Measurements from ENCODE around the gene SPATS2. TPM values are rescaled to one million over a fixed set of nuclear protein-coding genes. Genes with fewer than 3 reads are reported as not detected.

Gene SPATS2
- total RNA-seq, 2 donors from 2014 or later, result 11.5 to 31.4 TPM

- Histone ChIP-seq H3K9me3 (no peaks in the 10 kb centered on the region), H3K36me3 (no peaks in the 10 kb centered on the region), H3K4me1 (ENCODE audit: control insufficient read depth in 1 of 2, low read depth in 2 of 2) (peaks cover 0 to 8% of the 10 kb centered on the region in 2 donors), H3K27ac (no peak overlapping the region), H3K4me3 (no peak overlapping the region), H3K27me3 (replicated peaks; ENCODE audit: insufficient read depth) (peaks cover 6% of the 10 kb centered on the region)
- no peak for ATAC-seq (ENCODE audit: insufficient number of reproducible peaks, low FRiP score, low read depth)
- TF ChIP-seq, protein P1, sequence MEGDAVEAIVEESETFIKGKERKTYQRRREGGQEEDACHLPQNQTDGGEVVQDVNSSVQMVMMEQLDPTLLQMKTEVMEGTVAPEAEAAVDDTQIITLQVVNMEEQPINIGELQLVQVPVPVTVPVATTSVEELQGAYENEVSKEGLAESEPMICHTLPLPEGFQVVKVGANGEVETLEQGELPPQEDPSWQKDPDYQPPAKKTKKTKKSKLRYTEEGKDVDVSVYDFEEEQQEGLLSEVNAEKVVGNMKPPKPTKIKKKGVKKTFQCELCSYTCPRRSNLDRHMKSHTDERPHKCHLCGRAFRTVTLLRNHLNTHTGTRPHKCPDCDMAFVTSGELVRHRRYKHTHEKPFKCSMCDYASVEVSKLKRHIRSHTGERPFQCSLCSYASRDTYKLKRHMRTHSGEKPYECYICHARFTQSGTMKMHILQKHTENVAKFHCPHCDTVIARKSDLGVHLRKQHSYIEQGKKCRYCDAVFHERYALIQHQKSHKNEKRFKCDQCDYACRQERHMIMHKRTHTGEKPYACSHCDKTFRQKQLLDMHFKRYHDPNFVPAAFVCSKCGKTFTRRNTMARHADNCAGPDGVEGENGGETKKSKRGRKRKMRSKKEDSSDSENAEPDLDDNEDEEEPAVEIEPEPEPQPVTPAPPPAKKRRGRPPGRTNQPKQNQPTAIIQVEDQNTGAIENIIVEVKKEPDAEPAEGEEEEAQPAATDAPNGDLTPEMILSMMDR (IDR thresholded peaks at IDR 0.05), result no peak
- DNase-seq (ENCODE audit: low spot score), result no peak
Observed at GRCh38 chr12:49334226-49334625, 33.0 kb upstream of the SPATS2 start.

- no peak overlapping the region for H3K4me3 ChIP-seq
- TF ChIP-seq, protein P1 (IDR thresholded peaks at IDR 0.05), result no peak
- H3K4me1 ChIP-seq (ENCODE audit: control insufficient read depth in 1 of 2, low read depth in 2 of 2), result peaks cover 0 to 8% of the 10 kb centered on the region in 2 donors
- H3K36me3 ChIP-seq, result no peaks in the 10 kb centered on the region
- H3K27ac ChIP-seq, result no peak overlapping the region
- H3K9me3 ChIP-seq, result no peaks in the 10 kb centered on the region
- H3K27me3 ChIP-seq (replicated peaks; ENCODE audit: insufficient read depth), result peaks cover 6% of the 10 kb centered on the region
- ATAC-seq (ENCODE audit: insufficient number of reproducible peaks, low FRiP score, low read depth) (no peak), DNase-seq (ENCODE audit: low spot score) (no peak)
Observed at GRCh38 chr12:49334681-49335080, 32.6 kb upstream of the SPATS2 start.

DNA sequence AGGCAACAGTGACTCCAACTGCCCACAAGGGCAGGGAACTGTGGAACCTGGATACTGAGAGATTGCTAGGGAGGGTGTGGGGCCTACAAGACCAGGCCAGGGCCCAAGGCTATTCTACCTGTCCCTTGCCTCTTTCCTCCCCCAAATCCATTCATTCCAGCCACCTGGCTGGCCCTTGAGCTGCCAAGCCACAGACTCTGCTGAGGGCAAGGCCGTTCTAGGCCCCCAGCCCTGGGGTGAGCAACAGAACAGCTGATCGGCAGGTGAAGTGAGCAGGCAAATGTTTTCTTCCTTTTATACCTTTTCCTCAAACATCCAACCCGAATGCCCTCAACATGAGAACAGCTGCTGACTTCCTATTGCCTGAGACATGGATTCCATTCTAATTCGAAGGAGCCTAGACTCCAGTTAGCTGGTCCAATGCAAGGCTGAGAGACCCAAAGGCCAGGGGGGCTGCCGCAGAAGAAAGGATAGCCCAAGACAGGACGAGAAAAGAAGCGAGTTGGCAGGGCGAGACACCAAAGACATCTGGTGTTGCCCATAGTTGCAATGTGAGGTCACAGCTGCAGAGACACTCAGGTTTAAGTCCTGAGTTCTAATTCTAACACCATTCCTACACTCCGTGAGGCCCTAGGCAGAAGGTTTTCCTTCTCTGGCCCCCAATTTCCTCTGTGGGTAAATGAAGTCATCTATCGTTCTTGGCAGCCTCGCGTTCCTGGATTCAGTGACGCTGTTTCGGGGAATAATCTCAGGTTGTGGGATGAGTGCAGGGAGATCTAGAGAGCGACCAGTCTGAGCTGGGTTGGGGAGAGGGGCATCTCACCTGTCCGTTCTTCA, 31.9 kb upstream of the SPATS2 start:
- Histone ChIP-seq H3K9me3 (no peaks in the 10 kb centered on the region), H3K36me3 (no peaks in the 10 kb centered on the region), H3K27me3 (replicated peaks; ENCODE audit: insufficient read depth) (peaks cover 6% of the 10 kb centered on the region), H3K4me1 (ENCODE audit: control insufficient read depth in 1 of 2, low read depth in 2 of 2) (peaks cover 0 to 8% of the 10 kb centered on the region in 2 donors), H3K27ac (no peak overlapping the region), H3K4me3 (no peak overlapping the region)
- TF ChIP-seq, protein P1 (IDR thresholded peaks at IDR 0.05), result no peak
- no peak for ATAC-seq (ENCODE audit: insufficient number of reproducible peaks, low FRiP score, low read depth)
- DNase-seq (ENCODE audit: low spot score), result no peak

DNA sequence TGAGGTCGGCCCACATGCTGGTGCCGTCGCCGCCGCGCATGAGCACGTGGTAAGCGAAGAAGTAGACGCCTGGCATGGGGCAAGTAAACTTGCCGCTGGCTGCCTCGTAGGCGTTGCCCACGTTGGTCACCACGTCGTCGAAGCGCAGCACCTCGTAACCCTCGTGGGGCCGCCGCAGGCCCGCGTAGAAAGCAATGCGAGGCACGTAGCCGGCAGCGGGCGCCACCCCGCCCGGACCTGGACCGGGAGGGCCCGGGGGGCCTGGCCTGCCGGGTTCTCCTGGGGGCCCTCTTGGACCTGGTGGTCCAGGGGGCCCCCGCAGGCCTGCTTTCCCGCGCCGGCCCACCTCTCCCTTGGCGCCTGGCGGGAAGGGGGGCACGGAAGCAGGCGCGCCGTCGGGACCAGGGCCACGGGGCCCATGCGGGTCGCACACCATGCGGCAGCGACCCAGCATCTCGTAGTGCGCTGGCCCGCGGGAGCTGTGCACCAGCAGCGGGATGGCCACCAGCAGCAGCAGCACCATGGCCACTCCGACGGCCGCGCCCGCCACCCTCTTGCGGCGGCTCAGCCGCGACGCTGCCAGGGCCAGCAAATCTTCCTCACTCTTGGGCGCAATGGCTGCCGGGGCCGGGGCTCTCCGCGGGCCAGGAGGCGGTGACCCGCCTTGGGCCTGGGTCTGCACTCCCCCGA, 31.2 kb upstream of the SPATS2 start:
- Histone ChIP-seq H3K4me3 (no peak overlapping the region), H3K9me3 (no peaks in the 10 kb centered on the region), H3K36me3 (no peaks in the 10 kb centered on the region), H3K4me1 (ENCODE audit: control insufficient read depth in 1 of 2, low read depth in 2 of 2) (peaks cover 0 to 8% of the 10 kb centered on the region in 2 donors), H3K27ac (peak overlapping the region in 1 of 2 donors; percentile 32), H3K27me3 (replicated peaks; ENCODE audit: insufficient read depth) (peaks cover 6% of the 10 kb centered on the region)
- TF ChIP-seq, protein P1 (IDR thresholded peaks at IDR 0.05), result no peak
- DNase-seq (ENCODE audit: low spot score) (no peak), ATAC-seq (ENCODE audit: insufficient number of reproducible peaks, low FRiP score, low read depth) (no peak)
